Myocyte (in vitro differentiated cells): ENCODE measurements around the gene ARRDC1. TPM values are rescaled to one million over a fixed set of nuclear protein-coding genes. Genes with fewer than 3 reads are reported as not detected.

Source experiments
- total RNA-seq: library from RNA; depleted of rRNA; stranded (reverse); fragments of >200 nt; gene quantifications from 2 replicates; pipeline ENCODE4 v1.2.3, GENCODE V29; 2014

ARRDC1 gene
- total RNA-seq, 1 donor from 2014 or later: 20.3 TPM

Other genes starting within 250 kb of the ARRDC1 start
- 12.5 and 15.3 TPM in 2 replicates for gene EXD3, start 182.5 kb upstream of the ARRDC1 start, total RNA-seq
- gene NOXA1, start 182.3 kb upstream of the ARRDC1 start, total RNA-seq: 1.2 and 3.1 TPM in 2 replicates
- 0.19 and 0.31 TPM in 2 replicates for gene ENTPD8, start 164.3 kb upstream of the ARRDC1 start, total RNA-seq
- 53.9 and 69.9 TPM in 2 replicates for gene NSMF, start 146.4 kb upstream of the ARRDC1 start, total RNA-seq
- gene PNPLA7, start 55.3 kb upstream of the ARRDC1 start, total RNA-seq: 1.3 and 1.5 TPM in 2 replicates
- gene MRPL41, start 53.8 kb upstream of the ARRDC1 start, total RNA-seq: 64.9 and 75.1 TPM in 2 replicates
- gene DPH7, start 26.8 kb upstream of the ARRDC1 start, total RNA-seq: 30.6 and 38.9 TPM in 2 replicates
- gene ZMYND19, start 15.2 kb upstream of the ARRDC1 start, total RNA-seq: 28.3 and 29.6 TPM in 2 replicates
- 27.3 and 40.4 TPM in 2 replicates for gene EHMT1, start 13.3 kb downstream of the ARRDC1 start, total RNA-seq